Measurements from ENCODE around the gene TTC17. TPM values are rescaled to one million over a fixed set of nuclear protein-coding genes. Genes with fewer than 3 reads are reported as not detected.

TTC17 gene
- total and polyA plus RNA-seq, 9 donors = 47.0 to 119 (median 83.0) TPM

DNA sequence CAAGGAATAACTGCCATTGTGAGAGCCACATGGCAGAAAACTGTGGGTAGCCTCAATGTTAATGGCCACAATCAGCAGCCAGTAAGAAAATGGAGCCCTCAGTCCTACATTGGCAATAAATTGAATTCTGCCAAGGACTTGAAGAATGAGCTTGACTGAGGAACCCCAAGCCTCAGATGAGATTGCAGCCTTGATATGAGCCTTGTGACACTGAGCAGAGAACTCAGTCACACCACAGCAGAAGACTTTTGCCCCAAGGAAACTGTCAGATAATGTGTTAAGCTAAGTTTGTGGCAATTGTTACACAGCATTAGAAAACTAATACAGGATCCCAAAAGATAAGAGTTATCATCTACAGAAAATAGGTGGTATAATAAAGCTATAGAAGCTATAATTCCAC is 2.4 kb upstream of the TTC17 start:
- H3K9me3 ChIP-seq = no peaks in the 10 kb centered on the region
- no peaks in the 10 kb centered on the region for H3K27me3 ChIP-seq
- no peak for DNase-seq
- intact Hi-C loops (cut with DNase I) = no loop called here
- no peak overlapping the region for H3K27ac ChIP-seq
- H3K36me3 ChIP-seq = no peaks in the 10 kb centered on the region
- TF ChIP-seq EP300 (IDR thresholded peaks at IDR 0.05) = no peak
- TF ChIP-seq, protein P1, sequence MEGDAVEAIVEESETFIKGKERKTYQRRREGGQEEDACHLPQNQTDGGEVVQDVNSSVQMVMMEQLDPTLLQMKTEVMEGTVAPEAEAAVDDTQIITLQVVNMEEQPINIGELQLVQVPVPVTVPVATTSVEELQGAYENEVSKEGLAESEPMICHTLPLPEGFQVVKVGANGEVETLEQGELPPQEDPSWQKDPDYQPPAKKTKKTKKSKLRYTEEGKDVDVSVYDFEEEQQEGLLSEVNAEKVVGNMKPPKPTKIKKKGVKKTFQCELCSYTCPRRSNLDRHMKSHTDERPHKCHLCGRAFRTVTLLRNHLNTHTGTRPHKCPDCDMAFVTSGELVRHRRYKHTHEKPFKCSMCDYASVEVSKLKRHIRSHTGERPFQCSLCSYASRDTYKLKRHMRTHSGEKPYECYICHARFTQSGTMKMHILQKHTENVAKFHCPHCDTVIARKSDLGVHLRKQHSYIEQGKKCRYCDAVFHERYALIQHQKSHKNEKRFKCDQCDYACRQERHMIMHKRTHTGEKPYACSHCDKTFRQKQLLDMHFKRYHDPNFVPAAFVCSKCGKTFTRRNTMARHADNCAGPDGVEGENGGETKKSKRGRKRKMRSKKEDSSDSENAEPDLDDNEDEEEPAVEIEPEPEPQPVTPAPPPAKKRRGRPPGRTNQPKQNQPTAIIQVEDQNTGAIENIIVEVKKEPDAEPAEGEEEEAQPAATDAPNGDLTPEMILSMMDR (IDR thresholded peaks at IDR 0.05) = no peak
- TF ChIP-seq POLR2A (IDR thresholded peaks at IDR 0.05) = no peak
- no peak overlapping the region for H3K4me3 ChIP-seq
- peaks cover 9% of the 10 kb centered on the region for H3K4me1 ChIP-seq (ENCODE audit: insufficient read depth)

DNA sequence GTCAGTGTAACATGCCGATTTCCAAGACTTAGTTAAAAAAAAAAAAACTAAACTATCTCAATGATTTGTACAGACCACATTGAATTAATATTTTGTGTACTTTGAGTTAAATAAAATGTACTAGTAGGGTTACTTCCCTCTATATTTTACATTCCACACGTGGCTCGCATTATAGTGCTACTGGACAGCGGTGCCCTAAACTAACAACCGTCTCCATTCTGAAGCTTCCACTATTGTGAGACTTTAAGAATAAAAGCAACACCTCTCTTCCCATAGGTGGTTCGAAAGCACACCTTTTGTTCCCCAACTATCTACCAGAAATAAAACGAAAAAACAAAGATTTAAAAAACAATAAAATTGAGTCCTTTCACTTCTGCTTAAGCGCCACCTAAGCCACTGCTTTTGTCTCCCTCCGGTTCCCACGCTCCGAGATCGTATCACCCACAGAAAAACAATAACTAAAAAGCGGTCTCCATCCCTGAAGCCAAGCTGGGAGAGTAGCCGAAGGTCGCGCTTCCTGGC is 380 bp upstream of the TTC17 start:
- Histone ChIP-seq H3K27me3 (no peaks in the 10 kb centered on the region), H3K4me3 (peak overlapping the region; percentile 81), H3K27ac (peak overlapping the region; percentile 66 to 75), H3K9me3 (no peaks in the 10 kb centered on the region), H3K4me1 (ENCODE audit: insufficient read depth) (peaks cover 9% of the 10 kb centered on the region), H3K36me3 (no peaks in the 10 kb centered on the region)
- 0 to 2% (median 1%) methylated on average over 16 of the region's 16 CpGs for WGBS, 3 donors
- TF ChIP-seq EP300 (IDR thresholded peaks at IDR 0.05) = no peak
- TF ChIP-seq POLR2A (IDR thresholded peaks at IDR 0.05) = no peak
- TF ChIP-seq, protein P1 (IDR thresholded peaks at IDR 0.05) = no peak
- intact Hi-C loops (cut with DNase I) = no loop called here
- no peak for DNase-seq

DNA sequence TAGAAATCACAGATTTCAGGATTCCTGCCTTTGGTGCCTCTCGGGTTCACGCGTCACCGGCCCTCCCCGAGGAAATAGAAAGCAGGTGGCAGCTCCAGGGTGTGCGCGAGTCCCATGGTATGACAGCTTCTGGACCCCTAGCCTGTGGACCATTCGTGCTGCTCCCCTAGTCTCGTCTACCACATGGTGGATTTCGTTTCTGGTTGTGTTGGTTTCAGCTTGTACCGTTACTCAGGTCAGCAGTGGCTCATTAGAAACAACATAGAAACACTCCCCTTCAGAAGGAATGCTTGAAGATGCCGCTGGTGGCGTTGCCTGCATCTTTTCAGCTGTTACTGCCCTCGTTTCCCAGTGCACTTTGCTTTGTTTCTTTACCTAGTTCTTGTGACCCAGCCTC is 700 bp downstream of the TTC17 start:
- intact Hi-C loops (cut with DNase I) = no loop called here
- DNase-seq = no peak
- Histone ChIP-seq H3K27me3 (no peaks in the 10 kb centered on the region), H3K9me3 (no peaks in the 10 kb centered on the region), H3K36me3 (no peaks in the 10 kb centered on the region), H3K4me3 (peak overlapping the region; percentile 81), H3K27ac (no peak overlapping the region), H3K4me1 (ENCODE audit: insufficient read depth) (peaks cover 9% of the 10 kb centered on the region)
- 0 to 1% (median 0%) methylated on average over 14 of the region's 14 CpGs for WGBS, 3 donors
- no peak for TF ChIP-seq EP300 (IDR thresholded peaks at IDR 0.05)
- TF ChIP-seq, protein P1 (IDR thresholded peaks at IDR 0.05) = no peak
- no peak for TF ChIP-seq POLR2A (IDR thresholded peaks at IDR 0.05)

DNA sequence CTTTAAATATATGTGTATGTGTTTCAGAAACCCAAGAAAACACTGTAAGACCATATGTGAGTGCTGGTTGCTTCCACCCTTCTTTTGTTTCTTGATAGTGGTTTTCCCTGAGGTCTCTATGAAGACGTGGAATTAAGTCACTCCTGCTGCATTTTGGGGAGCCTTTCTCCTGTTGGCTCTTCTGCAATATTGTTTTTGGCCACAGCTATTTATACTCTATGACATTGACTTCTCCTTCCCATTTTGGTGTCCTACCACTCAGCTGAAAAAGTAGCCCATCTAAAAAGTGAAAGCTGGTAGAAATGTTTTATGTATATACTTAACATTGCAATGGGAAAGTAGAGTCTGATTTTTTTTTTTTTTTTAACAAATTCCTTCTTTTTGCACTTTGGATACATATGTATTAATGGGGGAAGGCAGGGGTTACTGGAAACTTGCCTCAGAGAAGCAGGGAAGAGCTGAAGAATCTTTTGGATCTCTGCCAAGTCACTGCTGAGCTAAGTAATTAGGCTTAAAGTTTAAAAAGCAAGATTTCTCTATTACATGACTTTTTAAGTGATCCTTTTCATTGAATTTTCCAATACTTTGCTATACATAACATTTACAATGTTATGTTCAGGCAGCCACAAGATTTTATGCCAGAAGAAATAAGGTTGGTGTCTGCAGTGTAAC is 1.8 kb downstream of the TTC17 start:
- no peak overlapping the region for H3K27ac ChIP-seq
- no peak for DNase-seq
- H3K4me1 ChIP-seq (ENCODE audit: insufficient read depth) = peaks cover 9% of the 10 kb centered on the region
- TF ChIP-seq, protein P1 (IDR thresholded peaks at IDR 0.05) = no peak
- no peak for TF ChIP-seq POLR2A (IDR thresholded peaks at IDR 0.05)
- no peak for TF ChIP-seq EP300 (IDR thresholded peaks at IDR 0.05)
- no peaks in the 10 kb centered on the region for H3K9me3 ChIP-seq
- no peaks in the 10 kb centered on the region for H3K36me3 ChIP-seq
- intact Hi-C loops (cut with DNase I) = no loop called here
- WGBS, 3 donors = 27 to 47% (median 35%) methylated on average over 1 of the region's 1 CpG
- H3K27me3 ChIP-seq = no peaks in the 10 kb centered on the region
- no peak overlapping the region for H3K4me3 ChIP-seq

All from ovary (tissue), 9 donors.